22Rv1 (cell line): ENCODE data around the gene AKT1S1.

ENCODE experiments used
- CTCF ChIP-seq: fragments of 450-650 bp; IDR thresholded peaks from 2 replicates; pipeline ENCODE4 v1.5.1; 2017; ENCODE audit warnings: mild to moderate bottlenecking
- ZFX ChIP-seq: fragments of 450-650 bp; IDR thresholded peaks from 2 replicates; pipeline ENCODE4 v1.6.1; 2017; ENCODE audit warnings: antibody characterized with exemption, borderline replicate concordance

DNA sequence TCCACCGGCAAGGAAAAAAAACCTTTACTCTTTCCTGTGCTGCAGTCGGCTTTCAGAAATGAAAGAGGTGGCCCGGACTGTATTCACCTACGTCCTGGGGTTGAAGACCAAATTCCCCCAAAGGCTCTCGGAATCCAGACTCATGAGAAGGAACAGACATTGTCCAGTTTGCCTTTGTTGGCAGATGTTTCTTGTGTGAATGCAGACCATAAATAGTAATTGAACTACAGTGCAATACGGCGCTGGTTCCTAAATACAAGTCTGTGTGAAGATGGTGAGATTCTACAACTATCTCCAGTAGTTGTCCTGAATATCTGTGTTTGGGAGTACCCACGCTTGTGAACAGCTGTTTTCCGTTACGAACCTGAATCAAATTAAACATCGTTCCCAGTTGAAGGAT, 37.4 kb downstream of the AKT1S1 start:
- TF ChIP-seq CTCF, result no peak
- no peak for TF ChIP-seq ZFX
